IMR-90 (cell line): ENCODE data around the gene YPEL3. TPM values are rescaled to one million over a fixed set of nuclear protein-coding genes. Genes with fewer than 3 reads are reported as not detected.

Source experiments
- ATAC-seq: fragments of 200-7000 bp; cut with Tn5 transposase; 2 replicates; pipeline ENCODE4 v1.9.1; 2020; ENCODE audit warnings: low read depth, mild to moderate bottlenecking, moderate library complexity
- BruUV-seq: library from RNA; stranded (reverse); fragments of 400-500 nt; replicated peaks from 2 replicates; lab custom pipeline; 2021; lab: Mats Ljungman, UMichigan
- CTCF ChIA-PET: fragments of 300-600 bp; formaldehyde crosslinking; extraction: SDS; loops from one replicate; lab custom pipeline; 2021; ENCODE audit warnings: antibody characterized with exemption; lab: Yijun Ruan, JAX
- POLR2A ChIA-PET: fragments of 300-600 bp; sonication (Branson Sonifier 250); formaldehyde crosslinking; loops from one replicate; lab custom pipeline; 2022; ENCODE audit warnings: antibody characterized with exemption; ENCODE audit not compliant: unreplicated experiment; lab: Charles Lee
- DNase-seq: peaks from one replicate; pipeline ENCODE4 v3.0.0; 2013
- H2AFZ ChIP-seq: replicated peaks from 2 replicates; pipeline ENCODE3; 2013; ENCODE audit warnings: low read length, mild to moderate bottlenecking; ENCODE audit not compliant: poor library complexity
- H2AK5ac ChIP-seq: 2 replicates; pipeline ENCODE4 v1.6.1; 2013; ENCODE audit warnings: low read depth, low read length, inconsistent platforms
- H2AK9ac ChIP-seq: replicated peaks from 2 replicates; pipeline ENCODE3; 2013; ENCODE audit warnings: mild to moderate bottlenecking, low read depth, low read length, moderate library complexity; ENCODE audit not compliant: poor library complexity
- H2BK120ac ChIP-seq: 2 replicates; pipeline ENCODE4 v1.6.1; 2013; ENCODE audit warnings: low read depth, low read length, inconsistent platforms
- H2BK15ac ChIP-seq: 3 replicates; pipeline ENCODE4 v1.6.1; 2013; ENCODE audit warnings: low read depth, low read length, inconsistent platforms
- H2BK20ac ChIP-seq: 2 replicates; pipeline ENCODE4 v1.6.1; 2013; ENCODE audit warnings: low read depth, mild to moderate bottlenecking, inconsistent platforms, low read length, moderate library complexity
- H2BK5ac ChIP-seq: 2 replicates; pipeline ENCODE4 v1.6.1; 2013; ENCODE audit warnings: mild to moderate bottlenecking, low read depth, low read length, inconsistent platforms; ENCODE audit not compliant: poor library complexity, severe bottlenecking
- H3K14ac ChIP-seq: replicated peaks from 2 replicates; pipeline ENCODE4 v1.6.1; 2013; ENCODE audit warnings: low read depth, low read length, inconsistent platforms
- H3K18ac ChIP-seq: 2 replicates; pipeline ENCODE4 v1.6.1; 2013; ENCODE audit warnings: low read depth, low read length, control low read depth
- H3K23ac ChIP-seq: 2 replicates; pipeline ENCODE4 v1.6.1; 2013; ENCODE audit warnings: low read depth, low read length, inconsistent platforms
- H3K27ac ChIP-seq: 2 replicates; pipeline ENCODE4 v1.5.1; 2013; ENCODE audit warnings: mild to moderate bottlenecking, control low read depth, low read length; ENCODE audit not compliant: insufficient read depth
- H3K27me3 ChIP-seq: 2 replicates; pipeline ENCODE4 v1.6.1; 2013; ENCODE audit warnings: low read length; ENCODE audit not compliant: control insufficient read depth, insufficient read depth
- H3K36me3 ChIP-seq: 2 replicates; pipeline ENCODE4 v1.6.1; 2013; ENCODE audit warnings: low read length, mixed read lengths; ENCODE audit not compliant: control insufficient read depth, insufficient read depth
- H3K4ac ChIP-seq: 2 replicates; pipeline ENCODE4 v1.6.1; 2013; ENCODE audit warnings: low read depth, low read length, inconsistent platforms
- H3K4me1 ChIP-seq: 2 replicates; pipeline ENCODE4 v1.6.1; 2013; ENCODE audit warnings: low read length, mixed read lengths; ENCODE audit not compliant: control insufficient read depth, insufficient read depth
- H3K4me2 ChIP-seq: 2 replicates; pipeline ENCODE4 v1.6.1; 2013; ENCODE audit warnings: low read depth, mild to moderate bottlenecking, control low read depth, low read length, moderate library complexity
- H3K4me3 ChIP-seq: 2 replicates; pipeline ENCODE4 v1.5.1; 2013; ENCODE audit warnings: low read depth, mild to moderate bottlenecking, control low read depth, low read length, moderate library complexity; ENCODE audit not compliant: insufficient read depth
- H3K56ac ChIP-seq: 2 replicates; pipeline ENCODE4 v1.6.1; 2013; ENCODE audit warnings: low read length, inconsistent platforms; ENCODE audit not compliant: insufficient read depth; ENCODE audit errors: extremely low read depth
- H3K79me1 ChIP-seq, 2 experiments: 2 replicates each; pipeline ENCODE4 v1.6.1; 2013; ENCODE audit warnings: low read length in 2 of 2, inconsistent platforms in 1 of 2, low read depth in 1 of 2
- H3K9ac ChIP-seq: 2 replicates; pipeline ENCODE4 v1.6.1; 2013; ENCODE audit warnings: low read depth, low read length, control low read depth
- H3K9me1 ChIP-seq: 2 replicates; pipeline ENCODE4 v1.6.1; 2013; ENCODE audit warnings: low read length, inconsistent platforms; ENCODE audit not compliant: insufficient read depth
- H3K9me3 ChIP-seq: 2 replicates; pipeline ENCODE4 v1.6.1; 2013; ENCODE audit warnings: low read length; ENCODE audit not compliant: control insufficient read depth, insufficient read depth
- H4K20me1 ChIP-seq: 2 replicates; pipeline ENCODE4 v1.6.1; 2013; ENCODE audit warnings: low read length, inconsistent platforms; ENCODE audit not compliant: insufficient read depth
- H4K5ac ChIP-seq: 2 replicates; pipeline ENCODE4 v1.6.1; 2013; ENCODE audit warnings: mild to moderate bottlenecking, low read depth, low read length, control low read depth
- H4K8ac ChIP-seq, 2 experiments: 2 replicates each; pipeline ENCODE4 v1.6.1; 2013; ENCODE audit warnings: low read depth in 2 of 2, low read length in 2 of 2, control low read depth in 1 of 2, inconsistent platforms in 1 of 2
- H4K91ac ChIP-seq: 2 replicates; pipeline ENCODE4 v1.6.1; 2013; ENCODE audit warnings: low read depth, low read length, inconsistent platforms; ENCODE audit not compliant: insufficient read depth
- BHLHE40 ChIP-seq: fragments of 150-350 bp; IDR thresholded peaks from 2 replicates; pipeline ENCODE4 v1.6.1; 2016; ENCODE audit warnings: mild to moderate bottlenecking, low read depth, low read length
- FOS ChIP-seq: fragments of 150-350 bp; IDR thresholded peaks from 2 replicates; pipeline ENCODE4 v1.6.1; 2016; ENCODE audit warnings: low read depth, low read length
- MAZ ChIP-seq: IDR thresholded peaks from 2 replicates; pipeline ENCODE4 v1.6.1; 2012; ENCODE audit warnings: low read depth, mild to moderate bottlenecking, low read length, improper control_type of control experiment, moderate library complexity, borderline replicate concordance
- MXI1 ChIP-seq: IDR thresholded peaks from 2 replicates; pipeline ENCODE4 v1.6.1; 2012; ENCODE audit warnings: low read depth, mild to moderate bottlenecking, low read length, moderate library complexity, borderline replicate concordance
- NFE2L2 ChIP-seq: fragments of 150-350 bp; IDR thresholded peaks from 2 replicates; pipeline ENCODE4 v1.6.1; 2016; ENCODE audit warnings: low read depth, mild to moderate bottlenecking, low read length
- RAD21 ChIP-seq: IDR thresholded peaks from 2 replicates; pipeline ENCODE4 v1.6.1; 2012; ENCODE audit warnings: low read length, improper control_type of control experiment
- WGBS, 2 experiments: methylation state at CpG; one replicate each; pipeline versions ENCODE4 v1.1.5 to v1.1.7; 2013; ENCODE audit warnings: missing lambda C conversion rate in 2 of 2; ENCODE audit not compliant: insufficient read length in 1 of 2; ENCODE audit errors: extremely low coverage in 2 of 2; 5-methylcytosine and 5-hydroxymethylcytosine counted together
- dilution Hi-C: fragments of 300-500 bp; cut with HindIII; formaldehyde crosslinking; loops from one replicate; pipeline ENCODE4 v1.14.3; 2018; ENCODE audit warnings: low sequenced_read_pairs; ENCODE audit not compliant: unreplicated experiment
- in situ Hi-C: fragments of 300-500 bp; cut with MboI; formaldehyde crosslinking; loops from 3 replicates; pipeline ENCODE4 v1.14.3; 2019; ENCODE audit warnings: low sequenced_read_pairs, inconsistent platforms, mixed read lengths
- intact Hi-C: fragments of 100-400 bp; cut with micrococcal nuclease; formaldehyde crosslinking; loops from 2 replicates; pipeline ENCODE4 v1.10.0; 2022
- polyA plus RNA-seq, 3 experiments: library from polyadenylated mRNA; depleted of rRNA; stranded (reverse); fragments of >200 nt; gene quantifications; 2 replicates each; pipeline ENCODE4 v1.2.3, GENCODE V29; 2012; ENCODE audit warnings: low replicate concordance in 1 of 3
- total RNA-seq: library from RNA; depleted of rRNA; stranded (reverse); fragments of >200 nt; gene quantifications from 2 replicates; pipeline ENCODE4 v1.2.3, GENCODE V29; 2012

The YPEL3 gene
- total and polyA plus RNA-seq, 2 of the 4 experiments (the other 2 are of a cell fraction), result 1.1 to 25.6 TPM

DNA sequence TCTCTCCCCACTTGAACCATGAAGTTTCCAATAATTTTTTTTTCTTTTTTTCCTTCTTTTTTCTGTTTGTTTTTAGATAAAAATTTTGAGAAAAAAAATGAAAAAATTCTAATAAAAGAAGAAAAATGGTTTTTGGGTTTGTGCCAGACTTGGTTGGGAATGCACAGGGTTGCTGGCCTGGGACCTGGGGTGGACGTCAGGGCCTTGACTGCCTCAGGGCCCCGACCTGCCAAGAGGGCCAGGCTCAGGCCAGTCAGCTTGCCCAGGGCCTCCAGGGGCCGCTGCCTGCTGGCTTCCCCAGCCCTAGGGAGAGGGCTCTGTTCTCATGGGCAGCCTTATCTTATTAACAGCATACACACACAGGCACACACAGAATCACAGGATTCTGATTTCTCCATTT, 10.8 kb downstream of the YPEL3 start:
- in situ Hi-C loops (no loop called here), dilution Hi-C loops (no loop called here), intact Hi-C loops (no loop called here)
- Histone ChIP-seq H3K4me3 (no peak overlapping the region), H3K9me1 (no peaks in the 10 kb centered on the region), H3K9me3 (no peaks in the 10 kb centered on the region), H2BK20ac (no peak overlapping the region), H4K8ac (no peak overlapping the region), H2BK15ac (no peak overlapping the region), H3K23ac (no peak overlapping the region), H2AFZ (no peak overlapping the region), H2BK5ac (no peak overlapping the region), H3K4ac (no peak overlapping the region), H3K14ac (no peak overlapping the region), H2AK9ac (no peak overlapping the region), H3K4me1 (0 out of 2 replicates have a peak, but pooled peaks cover 2% of the 10 kb centered on the region), H3K4me2 (no peak overlapping the region), H4K91ac (no peak overlapping the region), H3K27ac (no peak overlapping the region), H3K36me3 (peaks cover 49% of the 10 kb centered on the region), H2AK5ac (no peak overlapping the region; the same call in 1 of the 2 replicates), H3K56ac (no peak overlapping the region), H3K9ac (no peak overlapping the region), H3K27me3 (no peaks in the 10 kb centered on the region), H4K20me1 (peaks cover 20% of the 10 kb centered on the region), H4K5ac (no peak overlapping the region), H3K79me1 (peaks cover 14 to 25% of the 10 kb centered on the region in 2 experiments), H2BK120ac (no peak overlapping the region), H3K18ac (no peak overlapping the region)
- no peak for ATAC-seq
- no TSS peak for BruUV-seq
- ChIA-PET CTCF (no interaction called here), POLR2A (interaction anchor here (0.7 kb wide), 1 partner anchor 1427 kb away, joined by 4 read pairs; no protein-coding TSS in a partner anchor)
- DNase-seq, result no peak
- WGBS, 2 experiments, result 59% methylated on average over 2 of the region's 3 CpGs; no CpG with 5 or more reads in 1 of the 2 experiments
- TF ChIP-seq MXI1 (no peak), BHLHE40 (no peak), NFE2L2 (no peak), MAZ (no peak), RAD21 (no peak), FOS (no peak)
